ENCODE data around the gene C1QTNF8.
"Not testable (repeated sequence)": the region's sequence is repeated elsewhere in the genome, so short reads cannot be mapped to it uniquely, and the experiment has no call there.

C1QTNF8 gene

DNA sequence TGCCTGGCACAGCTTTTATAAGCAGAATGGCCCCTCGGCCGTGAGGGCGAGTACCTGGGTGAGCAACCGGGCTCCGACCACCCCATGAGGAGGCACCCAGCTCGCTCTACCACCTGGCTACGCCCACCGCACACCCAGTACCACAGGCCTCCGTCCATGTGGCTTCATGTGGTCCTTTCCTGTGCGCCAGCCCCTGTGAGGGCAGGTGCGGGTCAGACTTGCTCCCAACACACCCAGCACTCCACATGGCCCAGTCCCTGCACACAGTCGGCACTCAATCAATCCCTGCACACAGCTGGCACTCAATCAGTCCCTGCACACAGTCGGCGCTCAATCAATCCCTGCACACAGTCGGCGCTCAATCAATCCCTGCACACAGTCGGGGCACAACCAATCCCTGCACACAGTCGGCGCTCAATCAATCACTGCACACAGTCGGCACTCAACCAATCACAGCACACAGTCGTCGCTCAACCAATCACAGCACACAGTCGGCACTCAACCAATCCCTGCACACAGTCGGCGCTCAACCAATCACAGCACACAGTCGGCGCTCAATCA lies 4.0 kb downstream of the C1QTNF8 start:
- no peak for DNase-seq

DNA sequence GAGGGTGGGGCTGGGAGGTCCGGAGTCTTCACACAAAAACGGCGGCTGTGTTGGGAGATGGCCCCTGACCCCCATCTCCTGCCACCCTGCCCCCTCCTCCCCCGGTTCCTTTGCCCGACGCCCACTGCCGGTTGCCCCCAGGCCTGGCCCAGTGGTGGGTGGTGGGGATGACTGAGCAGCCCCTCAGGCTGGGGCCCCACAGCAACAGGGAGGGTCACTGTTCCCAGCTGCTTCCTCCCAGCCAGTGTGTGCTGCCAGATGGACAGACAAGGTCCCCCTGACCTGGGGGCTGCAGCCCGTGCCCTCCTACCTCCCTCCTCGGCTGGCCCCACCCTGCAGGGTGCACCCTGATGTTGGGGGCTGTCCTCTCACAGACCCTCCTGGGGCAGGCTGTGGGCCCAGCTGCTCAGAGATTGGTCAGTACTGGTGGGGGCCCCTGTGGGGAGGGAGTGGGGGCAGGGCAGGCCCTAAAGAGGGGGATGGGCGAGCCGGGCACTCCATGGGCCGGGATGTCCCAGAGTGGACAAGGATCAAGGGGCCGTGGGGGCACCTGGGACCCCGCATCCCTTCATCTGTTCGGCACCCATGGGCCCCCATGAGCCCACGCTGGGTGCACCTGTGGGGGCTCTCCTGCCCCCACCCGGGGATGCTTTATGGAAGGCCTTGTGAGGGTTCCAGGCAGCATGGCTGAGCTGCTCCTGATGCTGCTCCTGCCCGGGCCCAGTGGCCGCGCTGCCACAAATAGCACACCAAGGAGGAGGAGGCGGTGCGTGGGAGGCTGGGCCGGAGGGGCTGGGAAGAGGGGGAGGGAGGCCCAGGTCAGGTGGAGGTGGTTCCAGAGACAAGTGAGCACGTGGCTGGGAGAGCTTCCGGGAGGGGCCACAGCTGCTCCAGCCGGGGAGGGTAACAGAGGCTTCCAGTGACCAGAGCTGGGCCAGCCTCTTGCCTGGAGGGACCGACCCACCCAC lies 5.1 kb downstream of the C1QTNF8 start:
- DNase-seq, result no peak

DNA sequence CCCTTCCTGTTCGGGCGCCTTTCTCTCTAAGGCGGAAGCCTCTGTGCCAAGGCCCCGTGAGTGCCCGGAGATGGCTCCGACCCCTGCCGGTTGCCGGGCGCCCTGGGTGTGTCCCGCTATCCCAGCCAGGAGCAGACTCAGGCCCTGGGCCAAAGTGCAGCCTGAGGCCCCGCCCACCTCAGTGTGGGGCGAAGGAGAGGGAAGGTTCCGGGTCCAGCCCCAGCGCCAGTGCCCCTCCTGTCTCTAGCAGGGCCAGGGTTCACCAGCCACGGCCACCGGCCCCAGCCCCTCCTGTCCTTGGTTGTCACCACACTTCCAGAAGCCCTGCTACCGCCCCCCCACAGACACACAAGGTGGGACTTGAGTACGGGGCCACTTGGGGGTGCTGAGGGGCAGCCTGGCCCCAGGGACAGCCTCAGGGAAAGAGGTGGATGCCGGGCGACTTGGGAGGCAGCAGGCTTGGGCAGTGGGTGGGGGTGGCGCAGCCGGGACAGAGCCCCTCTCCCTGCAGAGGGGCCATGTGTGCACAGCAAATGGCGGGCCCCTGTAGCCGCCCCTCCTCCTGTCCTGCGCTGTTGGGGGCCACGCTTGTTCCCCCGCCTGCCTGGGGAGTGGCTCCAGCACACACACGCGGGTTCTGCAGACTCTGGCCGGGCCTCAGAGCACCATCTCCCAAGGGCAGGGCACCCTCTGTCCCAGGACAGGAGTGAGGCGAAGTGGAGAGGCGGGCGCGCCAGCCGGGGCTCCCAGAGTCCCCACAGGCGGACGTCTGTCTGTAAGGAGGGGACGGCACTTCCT lies 6.0 kb downstream of the C1QTNF8 start:
- no peak for DNase-seq

DNA sequence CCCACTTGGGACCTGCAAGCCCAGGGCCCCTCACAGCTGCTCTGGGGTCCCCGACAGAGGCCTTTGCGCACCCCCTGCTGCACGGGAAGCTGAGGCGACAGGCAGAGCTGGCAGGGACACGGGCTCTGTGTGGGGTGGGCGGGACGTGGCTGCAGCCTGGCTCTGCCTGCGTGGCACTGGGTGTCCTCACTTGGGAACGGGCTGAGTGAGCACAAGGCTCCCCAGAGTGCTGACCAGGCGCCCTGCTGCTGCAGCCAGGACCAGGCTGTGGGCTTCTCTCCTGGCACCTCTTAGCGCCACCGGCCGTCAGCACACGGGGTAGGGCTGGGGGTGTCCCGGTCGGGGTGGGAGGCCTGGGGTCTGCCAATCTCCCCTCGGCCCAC lies 6.6 kb downstream of the C1QTNF8 start:
- DNase-seq, result no peak

DNA sequence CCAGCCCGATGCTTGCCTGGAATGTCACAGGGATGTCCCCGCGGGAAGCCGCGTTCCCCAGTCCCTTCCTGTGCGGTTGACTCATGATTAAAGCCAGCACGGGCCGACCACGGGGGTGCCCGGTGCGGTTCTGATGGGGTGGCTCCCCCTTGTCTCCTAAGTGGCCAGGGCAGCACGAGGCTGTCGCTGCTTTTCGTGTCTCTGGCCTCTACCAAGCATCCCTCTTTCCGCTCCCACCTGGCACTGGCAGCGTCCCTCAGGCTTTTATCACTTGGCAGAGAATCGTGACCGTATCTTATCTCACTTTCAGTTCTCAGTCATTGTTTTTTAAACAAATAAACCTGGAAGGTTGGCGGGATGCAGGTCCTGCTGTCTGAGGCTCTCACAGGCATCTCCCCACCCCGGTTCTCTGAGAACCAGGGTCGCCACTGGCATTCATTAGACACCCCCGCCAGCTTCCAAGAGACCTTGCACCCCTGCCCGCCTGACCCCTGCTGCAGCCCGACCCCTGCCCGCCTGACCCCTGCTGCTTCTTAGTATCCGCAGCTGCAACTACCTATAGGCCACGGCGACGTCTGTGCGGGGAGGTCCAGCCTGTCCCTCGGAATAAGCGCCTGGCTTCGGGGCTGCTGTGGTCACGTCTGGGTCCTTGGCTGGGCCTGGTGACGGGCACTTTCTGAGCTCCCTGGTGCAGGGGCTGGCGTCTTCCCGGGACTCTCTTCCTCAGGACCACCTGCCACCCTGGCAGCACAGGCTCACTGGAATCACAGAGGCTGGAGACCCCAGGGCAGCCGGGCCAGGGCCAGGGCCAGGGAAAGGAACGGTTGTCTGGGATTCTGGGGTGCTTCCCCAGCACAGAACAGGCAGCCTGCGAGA lies 7.5 kb downstream of the C1QTNF8 start:
- DNase-seq, result no peak

DNA sequence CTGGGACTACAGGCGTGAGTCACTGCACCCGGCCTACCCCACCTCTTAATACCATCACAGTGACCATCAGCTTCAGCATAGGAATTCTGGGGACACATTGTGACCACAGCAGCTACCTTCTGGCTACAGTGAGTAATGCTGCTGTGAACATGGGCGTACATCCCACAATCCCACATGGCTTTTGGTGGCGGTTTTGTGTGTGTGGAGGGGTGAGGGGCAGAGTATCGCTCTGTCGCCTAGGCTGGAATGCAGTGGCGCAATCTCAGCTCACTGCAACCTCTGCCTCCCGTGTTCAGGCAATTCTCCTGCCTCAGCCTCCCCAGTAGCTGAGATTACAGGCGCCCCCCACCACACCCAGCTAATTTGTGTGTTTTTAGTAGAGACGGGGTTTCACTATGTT lies 9.6 kb downstream of the C1QTNF8 start:
- not testable (repeated sequence) for DNase-seq

DNA sequence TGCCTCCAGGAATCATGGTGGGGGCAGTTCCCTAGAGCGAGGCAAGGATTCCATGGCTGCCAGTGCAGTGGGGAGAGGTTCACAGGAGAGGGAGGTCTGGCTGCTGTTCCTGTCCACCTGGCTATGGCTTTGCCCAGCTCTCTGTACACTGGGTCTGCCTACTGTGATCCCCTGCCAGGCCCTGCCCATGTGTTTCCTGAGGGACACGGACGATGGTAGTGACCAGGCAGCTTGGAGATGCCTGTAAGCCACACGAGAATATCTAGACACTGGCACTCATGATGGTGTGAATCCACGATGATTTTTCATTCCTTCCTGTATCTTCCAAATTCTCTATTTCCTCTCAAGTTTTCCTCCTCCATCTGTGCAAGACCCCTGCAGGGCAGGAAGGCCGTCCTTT lies 11.1 kb downstream of the C1QTNF8 start:
- no peak for DNase-seq

DNA sequence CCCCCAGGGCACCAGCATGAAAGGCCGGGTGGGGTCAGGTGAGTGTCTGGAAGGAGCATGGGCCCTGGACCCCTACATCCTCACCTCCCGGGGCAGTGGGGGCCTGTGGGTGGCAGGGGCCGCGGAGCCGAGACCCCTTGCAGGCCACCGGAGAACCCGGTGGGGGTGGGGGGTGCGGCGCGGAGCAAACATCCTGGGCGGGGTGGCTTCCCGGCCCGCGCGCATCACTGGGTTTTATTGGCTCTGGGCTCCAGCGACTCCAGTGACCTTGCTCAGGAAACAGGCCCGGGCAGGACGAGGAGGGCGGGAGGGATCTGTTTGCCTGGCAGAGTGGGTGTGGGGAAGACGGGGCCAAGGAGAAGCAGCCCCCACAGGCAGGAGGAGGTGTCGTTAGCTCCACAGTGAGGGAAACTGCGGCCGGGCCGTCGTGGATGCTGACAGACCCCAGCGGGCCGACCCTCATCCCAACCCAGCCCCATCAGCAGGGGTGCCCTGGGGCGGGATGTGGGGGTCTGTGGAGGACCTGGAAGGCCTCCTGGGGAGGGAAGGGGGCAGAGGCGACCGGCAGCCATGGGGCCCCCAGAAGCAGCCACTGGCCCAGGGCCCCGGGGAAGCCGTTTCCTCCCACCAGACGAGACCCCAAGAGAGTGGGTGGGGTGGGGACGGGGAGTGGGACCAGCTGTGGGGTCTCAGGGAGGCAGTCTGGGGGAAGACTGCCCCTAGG lies 12.9 kb downstream of the C1QTNF8 start:
- no peak for DNase-seq

DNA sequence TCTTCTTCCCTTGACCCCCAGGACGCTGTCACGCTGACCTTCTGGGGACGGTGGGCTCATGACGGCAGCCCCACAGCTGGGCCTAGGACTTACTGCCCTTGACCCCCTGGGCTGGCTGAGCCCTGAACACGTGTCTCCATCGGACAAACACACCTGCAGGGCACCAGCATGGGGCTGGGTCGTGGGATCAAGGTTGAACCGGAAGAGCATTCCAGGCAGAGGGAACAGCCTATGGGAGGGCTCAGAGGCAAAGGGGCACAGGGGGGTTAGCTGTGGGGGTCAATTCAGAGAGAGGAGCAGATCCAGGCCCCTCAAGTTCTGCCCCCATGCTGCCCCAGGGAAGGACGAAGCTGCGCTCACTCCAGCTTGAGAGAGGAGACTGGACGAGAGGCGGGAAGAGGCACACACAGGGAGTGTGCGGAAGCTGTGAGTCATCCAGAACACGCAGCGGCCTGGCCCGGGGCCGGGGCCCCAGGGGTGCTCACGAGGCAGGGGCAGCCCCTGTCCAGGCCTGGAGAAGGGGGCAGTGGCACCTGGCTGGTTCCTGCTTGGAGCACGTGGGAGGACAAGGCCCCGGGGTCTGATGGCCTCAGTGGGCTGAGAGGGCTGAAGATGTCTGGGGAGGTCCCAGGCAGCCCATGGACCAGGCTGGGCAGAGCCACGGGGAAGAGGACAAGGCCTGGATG lies 13.6 kb downstream of the C1QTNF8 start:
- no peak for DNase-seq

DNA sequence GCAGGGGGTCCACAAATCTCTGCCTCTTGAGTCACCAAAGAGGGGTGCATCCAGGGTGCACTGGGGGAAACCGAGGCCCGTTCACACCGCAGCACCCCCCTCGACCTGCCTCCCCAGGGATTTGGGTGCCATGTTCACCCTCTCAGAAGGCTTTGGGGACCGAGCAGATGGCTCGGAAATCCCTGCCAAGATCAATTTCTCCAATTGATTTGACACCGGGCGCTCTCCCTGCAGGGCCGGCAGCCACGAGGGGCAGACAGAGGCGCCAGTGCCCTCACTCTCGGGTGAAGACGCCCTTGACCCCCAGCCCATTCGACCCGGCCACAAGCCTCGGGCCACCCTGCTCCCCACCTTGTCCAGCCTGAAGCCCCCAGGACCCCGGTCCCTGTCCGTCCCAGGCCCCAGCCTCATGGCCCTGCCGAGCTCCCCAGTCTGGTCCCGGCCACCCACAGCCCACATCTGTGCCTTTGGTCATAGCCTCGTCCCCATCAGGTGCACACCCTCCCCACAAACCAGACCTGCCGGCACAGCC lies 14.2 kb downstream of the C1QTNF8 start:
- no peak for DNase-seq

DNA sequence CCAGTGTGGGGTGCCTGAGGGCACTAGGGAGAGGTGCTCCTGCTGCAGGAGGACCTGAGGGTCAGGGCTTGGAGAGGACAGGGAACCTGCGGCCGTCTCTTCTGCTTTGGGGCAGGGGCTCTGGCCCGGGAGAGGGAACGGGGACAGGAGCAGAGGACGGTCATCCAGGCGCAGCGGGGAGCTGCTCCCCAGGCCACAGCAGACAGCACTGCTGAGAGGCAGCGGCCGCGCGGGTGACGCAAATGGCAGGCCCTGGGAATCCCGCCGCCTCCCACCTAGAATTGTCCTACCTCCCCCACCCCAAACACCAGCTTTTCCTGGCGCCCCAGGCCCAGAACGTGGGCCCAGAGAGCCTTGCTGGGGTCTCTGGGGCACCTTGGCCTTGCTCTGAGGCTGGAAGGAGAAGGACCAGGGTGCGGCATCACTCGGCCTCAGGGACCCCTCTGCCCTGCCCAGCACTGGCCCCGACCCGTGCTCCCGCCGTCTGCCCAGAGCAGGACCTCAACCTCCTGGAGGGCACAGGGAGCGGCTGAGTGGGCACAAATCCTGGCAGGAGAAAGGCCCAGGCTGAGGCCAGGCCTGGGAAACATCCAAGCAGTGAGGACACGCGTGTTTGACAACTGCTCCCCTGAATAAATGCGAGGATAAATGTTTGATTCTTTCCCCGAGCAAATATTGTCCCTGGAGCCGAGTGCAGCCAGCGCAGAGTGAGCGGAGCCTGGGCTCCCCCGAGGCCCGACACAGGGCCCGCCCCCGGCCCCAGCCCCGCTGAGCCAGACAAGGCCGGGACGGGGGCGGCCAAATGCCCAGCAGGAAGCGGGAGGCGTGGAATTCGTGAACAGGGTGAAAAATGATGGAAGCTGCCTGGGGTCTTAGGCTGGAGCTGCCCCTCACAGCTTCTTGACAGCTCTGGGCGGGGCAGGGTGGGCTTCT lies 15.0 kb downstream of the C1QTNF8 start:
- no peak for DNase-seq

DNA sequence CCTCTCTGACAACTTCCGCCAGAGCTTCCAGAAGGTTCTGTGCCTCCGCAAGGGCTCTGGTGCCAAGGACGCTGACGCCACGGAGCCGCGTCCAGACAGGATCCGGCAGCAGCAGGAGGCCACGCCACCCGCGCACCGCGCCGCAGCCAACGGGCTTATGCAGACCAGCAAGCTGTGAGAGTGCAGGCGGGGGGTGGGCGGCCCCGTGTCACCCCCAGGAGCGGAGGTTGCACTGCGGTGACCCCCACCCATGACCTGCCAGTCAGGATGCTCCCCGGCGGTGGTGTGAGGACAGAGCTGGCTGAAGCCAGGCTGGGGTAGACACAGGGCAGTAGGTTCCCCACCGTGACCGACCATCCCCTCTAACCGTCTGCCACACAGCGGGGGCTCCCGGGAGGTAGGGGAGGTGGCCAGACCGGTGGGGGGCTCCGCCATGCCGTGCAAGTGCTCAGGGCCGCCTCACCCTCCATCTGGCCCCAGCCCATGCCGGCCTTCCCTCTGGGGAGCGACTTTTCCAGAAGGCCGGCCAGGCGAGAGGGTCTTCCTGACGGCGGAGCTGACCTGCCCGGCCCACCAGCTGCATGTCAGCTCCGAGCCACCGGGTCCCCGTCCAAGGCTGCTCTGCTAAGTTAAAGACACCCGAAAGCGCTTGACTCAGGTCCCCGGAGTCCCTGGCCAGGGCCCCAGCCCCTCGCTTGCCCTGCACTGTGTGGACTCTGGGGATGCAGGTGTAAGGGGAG lies 16.1 kb downstream of the C1QTNF8 start:
- no peak for DNase-seq

DNA sequence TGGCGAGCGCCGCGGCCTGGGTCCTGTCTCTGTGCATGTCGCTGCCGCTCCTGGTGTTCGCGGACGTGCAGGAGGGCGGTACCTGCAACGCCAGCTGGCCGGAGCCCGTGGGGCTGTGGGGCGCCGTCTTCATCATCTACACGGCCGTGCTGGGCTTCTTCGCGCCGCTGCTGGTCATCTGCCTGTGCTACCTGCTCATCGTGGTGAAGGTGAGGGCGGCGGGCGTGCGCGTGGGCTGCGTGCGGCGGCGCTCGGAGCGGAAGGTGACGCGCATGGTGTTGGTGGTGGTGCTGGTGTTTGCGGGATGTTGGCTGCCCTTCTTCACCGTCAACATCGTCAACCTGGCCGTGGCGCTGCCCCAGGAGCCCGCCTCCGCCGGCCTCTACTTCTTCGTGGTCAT lies 16.7 kb downstream of the C1QTNF8 start:
- no peak for DNase-seq

DNA sequence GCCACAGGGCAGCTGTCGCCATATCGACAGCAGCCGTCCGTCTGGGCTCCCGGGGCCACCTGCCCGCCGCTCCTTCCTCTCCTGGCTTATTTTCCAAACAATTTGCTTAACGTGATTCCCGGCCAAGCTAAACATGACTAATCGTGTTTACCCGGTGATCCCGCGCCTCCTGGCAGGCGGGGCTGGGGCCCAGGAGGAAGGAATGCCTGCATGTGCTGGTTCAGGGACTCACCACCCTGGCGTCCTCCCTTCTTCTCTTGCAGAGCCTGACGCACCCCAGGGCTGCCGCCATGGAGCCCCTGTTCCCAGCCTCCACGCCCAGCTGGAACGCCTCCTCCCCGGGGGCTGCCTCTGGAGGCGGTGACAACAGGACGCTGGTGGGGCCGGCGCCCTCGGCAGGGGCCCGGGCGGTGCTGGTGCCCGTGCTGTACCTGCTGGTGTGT lies 17.4 kb downstream of the C1QTNF8 start:
- no peak for DNase-seq

DNA sequence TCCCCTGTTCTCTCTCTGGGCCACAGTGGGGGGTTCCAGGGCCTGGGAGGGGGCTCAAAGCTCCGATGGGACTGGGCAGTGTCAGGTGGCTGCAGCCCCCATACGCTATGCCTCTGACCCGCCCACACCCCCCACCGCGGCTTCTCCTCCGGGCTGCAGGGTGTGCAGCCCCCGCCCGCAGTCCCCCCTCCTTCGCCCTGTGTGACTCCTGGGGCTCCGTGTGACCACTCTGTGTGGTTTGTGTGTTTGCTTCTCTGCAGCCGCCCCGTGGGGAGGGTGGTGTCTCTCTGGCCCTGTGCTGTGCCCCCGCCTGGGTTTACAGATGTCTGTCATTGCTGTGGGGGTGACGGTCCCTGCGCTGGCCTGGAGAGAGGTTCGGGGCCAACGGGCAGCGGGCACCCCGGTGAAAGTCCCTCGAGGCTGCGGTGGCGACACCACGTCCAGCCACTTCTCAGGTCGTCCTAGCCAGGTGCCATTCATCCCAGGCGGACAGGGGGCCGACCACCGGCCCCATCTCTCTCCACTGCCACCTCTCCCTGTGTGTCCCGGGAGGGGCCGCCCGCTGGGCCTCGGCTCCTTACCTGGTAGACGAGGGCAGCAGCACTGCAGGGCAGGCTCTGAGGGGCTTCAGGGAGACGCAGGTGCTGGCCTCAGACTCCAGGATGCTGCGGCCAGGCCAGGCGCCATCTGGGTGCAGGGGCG lies 18.0 kb downstream of the C1QTNF8 start:
- DNase-seq, result no peak

DNA sequence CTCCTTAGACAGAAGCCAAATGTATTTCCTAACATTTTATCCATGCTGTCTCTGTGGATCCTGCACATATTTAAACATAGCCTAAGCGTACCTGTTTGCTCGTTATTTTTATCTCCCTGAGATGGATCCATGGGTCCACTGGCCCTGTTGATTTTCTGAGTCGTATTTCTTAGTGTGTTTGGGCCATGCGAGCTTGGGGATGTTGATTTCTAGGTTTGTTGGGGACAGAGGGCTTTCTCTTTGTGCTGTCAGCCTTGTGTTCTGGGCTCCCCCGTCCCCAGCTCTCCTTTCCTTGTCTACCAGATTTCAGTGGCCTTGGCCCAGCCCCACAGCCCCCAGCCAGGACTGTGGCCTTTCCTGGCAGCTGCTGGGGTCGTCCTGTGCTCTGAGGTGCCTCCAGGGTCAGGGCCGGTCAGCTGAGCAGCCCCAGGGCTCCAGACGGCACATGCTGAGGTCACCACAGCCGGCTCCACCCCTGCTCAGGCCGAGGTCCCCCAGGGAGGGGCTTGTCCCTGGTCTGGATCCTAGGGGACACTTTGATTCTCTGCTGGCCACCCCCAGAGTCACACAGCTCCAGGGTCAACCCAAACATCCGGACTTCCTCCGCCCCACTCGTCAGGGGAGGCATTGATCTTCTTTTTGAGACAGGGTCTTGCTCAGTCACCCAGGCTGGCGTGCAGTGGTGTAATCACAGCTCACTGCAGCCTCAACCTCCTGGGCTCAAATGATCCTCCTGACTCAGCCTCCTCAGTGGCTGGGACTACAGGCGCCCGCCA lies 19.1 kb downstream of the C1QTNF8 start:
- no peak for DNase-seq

DNA sequence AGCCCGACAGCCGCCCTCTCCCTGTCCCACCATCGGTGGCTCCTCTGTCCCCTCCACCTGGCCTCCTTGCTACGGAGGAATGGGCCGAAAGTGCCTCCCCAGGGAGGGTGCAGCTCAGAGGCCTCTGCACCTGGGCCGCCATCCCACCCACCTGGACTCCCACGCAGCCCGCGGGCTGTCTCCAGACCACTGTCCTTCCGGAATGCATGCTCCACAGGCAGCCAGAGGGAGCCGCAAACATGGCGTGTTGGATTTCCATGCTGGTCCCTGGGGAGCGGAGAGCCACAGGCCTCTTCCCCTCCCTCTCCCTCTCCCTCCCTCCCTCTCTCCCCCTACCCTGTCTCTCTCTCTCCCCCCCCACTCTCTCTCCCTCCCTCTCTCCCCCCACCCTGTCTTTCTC lies 20.5 kb downstream of the C1QTNF8 start:
- no peak for DNase-seq

DNA sequence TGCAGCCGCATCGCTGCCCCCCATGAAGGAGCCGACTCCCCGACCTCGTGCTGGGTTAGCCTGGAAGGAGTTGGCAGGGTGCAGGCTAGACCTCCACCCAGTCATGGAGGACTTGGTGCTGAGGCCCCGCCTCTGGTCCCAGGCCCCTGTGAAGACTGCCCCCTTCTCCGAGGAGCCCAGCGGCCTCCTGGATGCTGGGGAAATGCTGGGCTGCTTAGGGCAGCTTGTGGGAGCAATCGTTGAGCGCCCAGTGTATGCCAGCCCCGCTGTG lies 21.7 kb downstream of the C1QTNF8 start:
- no peak for DNase-seq

All from NCI-H2227 treated with DMSO at 0.1 percent for 48 hours (cell line).